Esophagus muscularis mucosa (tissue), 4 donors: ENCODE results near the gene GLT8D2. TPM values are rescaled to one million over a fixed set of nuclear protein-coding genes. Genes with fewer than 3 reads are reported as not detected.

Source experiments
- DNase-seq: peaks from one replicate; pipeline ENCODE4 v3.0.0-alpha.2; 2017; ENCODE audit errors: extremely low spot score
- H3K27ac ChIP-seq, 4 donors: fragments of 200-600 bp; sonication (generic); replicated peaks in 1 of 4; 1 replicate in 3 of 4; 2 replicates in 1 of 4; pipeline ENCODE4 v1.5.1; 2016 to 2019; ENCODE audit warnings: mild to moderate bottlenecking in 1 of 4
- H3K27me3 ChIP-seq, 4 donors: fragments of 200-600 bp; sonication (generic); one replicate each; pipeline versions ENCODE4 v1.5.1 to v1.6.0; 2016 to 2019
- H3K36me3 ChIP-seq, 4 donors: fragments of 200-600 bp; sonication (generic); one replicate each; pipeline ENCODE4 v1.5.1; 2016 to 2019
- H3K4me1 ChIP-seq, 4 donors: fragments of 200-600 bp; sonication (generic); one replicate each; pipeline ENCODE4 v1.5.1; 2016 to 2019
- H3K4me3 ChIP-seq, 4 donors: fragments of 200-600 bp; sonication (generic); 1 replicate in 2 of 4; 2 replicates in 2 of 4; pipeline ENCODE4 v1.5.1; 2016 to 2019; ENCODE audit warnings: mild to moderate bottlenecking in 4 of 4, moderate library complexity in 1 of 4
- H3K9me3 ChIP-seq, 4 donors: fragments of 200-600 bp; sonication (generic); 1 replicate in 3 of 4; 2 replicates in 1 of 4; pipeline ENCODE4 v1.5.1; 2016 to 2019
- CTCF ChIP-seq, 3 experiments: fragments of 200-600 bp in 2 of 3; fragments of 450-650 bp in 1 of 3; sonication (generic) in 2 of 3; IDR thresholded peaks; one replicate each; pipeline ENCODE4 v1.5.1; 2017 to 2019; ENCODE audit warnings: antibody characterized with exemption in 3 of 3, mild to moderate bottlenecking in 2 of 3, moderate library complexity in 1 of 3
- EP300 ChIP-seq: sonication (generic); formaldehyde crosslinking; IDR thresholded peaks from one replicate; pipeline ENCODE4 v1.6.1; 2017; ENCODE audit warnings: antibody characterized with exemption
- POLR2A ChIP-seq: fragments of 450-650 bp; IDR thresholded peaks from one replicate; pipeline ENCODE4 v1.6.1; 2017; ENCODE audit warnings: antibody characterized with exemption, moderate library complexity, mild to moderate bottlenecking, low read depth
- POLR2AphosphoS5 ChIP-seq, 2 donors: sonication (generic); formaldehyde crosslinking; IDR thresholded peaks; one replicate each; pipeline ENCODE4 v1.6.1; 2017; ENCODE audit warnings: antibody characterized with exemption in 2 of 2
- WGBS: methylation state at CpG from one replicate; pipeline ENCODE4 v1.1.5; 2018; 5-methylcytosine and 5-hydroxymethylcytosine counted together
- intact Hi-C: fragments of 100-400 bp; cut with DNase I; formaldehyde crosslinking; loops from one replicate; pipeline ENCODE4 v1.15.1; 2023
- total RNA-seq, 4 donors: library from RNA; depleted of rRNA; stranded (reverse); fragments of >200 nt; gene quantifications; one replicate each; pipeline versions ENCODE4 v1.1.0 to v1.2.1, GENCODE V29; 2016

The GLT8D2 gene
- total RNA-seq, 4 donors from 2014 or later = 7.1 to 13.6 (median 11.0) TPM

- no peaks in the 10 kb centered on the region for H3K36me3 ChIP-seq
- no peak overlapping the region for H3K4me3 ChIP-seq
- intact Hi-C loops = no loop called here
- TF ChIP-seq POLR2AphosphoS5 (IDR thresholded peaks at IDR 0.05) (no peak), EP300 (no peak), POLR2A (no peak), CTCF (IDR thresholded peaks at IDR 0.05) (no peak)
- peaks cover 19 to 21% (median 19%) of the 10 kb centered on the region in 4 donors for H3K4me1 ChIP-seq
- H3K27me3 ChIP-seq = no peaks in the 10 kb centered on the region
- H3K27ac ChIP-seq = peak overlapping the region in 2 of 4 donors; percentile 37 to 39
- no peak for DNase-seq
- no peaks in the 10 kb centered on the region for H3K9me3 ChIP-seq
- 63% methylated on average over 4 of the region's 4 CpGs for WGBS
Observed at GRCh38 chr12:104056419-104056972, 6.5 kb upstream of the GLT8D2 start.

- WGBS = 30% methylated on average over 5 of the region's 5 CpGs
- no peaks in the 10 kb centered on the region for H3K9me3 ChIP-seq
- peaks cover 19 to 23% (median 20%) of the 10 kb centered on the region in 4 donors for H3K4me1 ChIP-seq
- peak in 1 of 2 donors; percentile 41 for TF ChIP-seq POLR2AphosphoS5 (IDR thresholded peaks at IDR 0.05)
- TF ChIP-seq POLR2A = no peak
- no peaks in the 10 kb centered on the region for H3K36me3 ChIP-seq
- H3K27me3 ChIP-seq = no peaks in the 10 kb centered on the region
- no peak for DNase-seq
- H3K4me3 ChIP-seq = no peak overlapping the region
- intact Hi-C loops = no loop called here
- H3K27ac ChIP-seq = peak overlapping the region; percentile 12 to 39 (median 30)
Observed at GRCh38 chr12:104055686-104056388, 5.8 kb upstream of the GLT8D2 start.

DNA sequence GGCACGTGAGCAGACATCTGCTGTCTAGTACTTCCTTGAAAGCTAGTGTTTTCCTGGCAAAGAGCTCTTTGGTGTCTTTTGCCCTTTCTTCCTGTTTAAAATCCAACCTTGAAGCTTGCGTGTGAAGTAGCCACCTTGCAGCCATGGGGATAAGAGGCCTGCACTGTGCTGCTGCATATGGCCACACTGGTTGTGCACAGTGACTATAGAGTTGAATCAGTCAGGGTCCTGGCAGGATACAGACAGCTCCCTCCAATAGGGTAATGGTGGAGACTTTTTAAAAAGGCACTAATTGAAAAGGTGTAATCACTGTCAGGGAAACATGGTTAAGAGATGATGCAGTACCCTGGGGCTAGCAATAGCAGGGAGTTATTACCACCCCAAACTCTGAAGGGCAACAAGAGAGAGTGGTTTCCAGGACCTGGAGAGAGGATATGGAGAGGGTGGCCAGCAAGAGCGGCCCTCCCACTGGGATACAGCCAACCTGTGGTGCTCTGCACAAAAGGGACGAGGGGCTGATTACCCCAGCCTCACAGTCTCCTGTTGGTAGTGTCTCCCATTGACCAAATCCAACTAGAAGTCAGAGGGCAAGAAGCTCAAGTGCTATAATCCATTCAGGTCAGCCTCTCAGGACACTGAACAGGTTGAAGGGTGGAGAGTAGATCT is 4.8 kb upstream of the GLT8D2 start:
- Histone ChIP-seq H3K27ac (no peak overlapping the region), H3K27me3 (no peaks in the 10 kb centered on the region), H3K9me3 (no peaks in the 10 kb centered on the region), H3K4me3 (no peak overlapping the region), H3K36me3 (no peaks in the 10 kb centered on the region), H3K4me1 (peaks cover 25 to 33% (median 29%) of the 10 kb centered on the region in 4 donors)
- DNase-seq = no peak
- WGBS = 83% methylated on average over 4 of the region's 4 CpGs
- TF ChIP-seq POLR2A (no peak), POLR2AphosphoS5 (IDR thresholded peaks at IDR 0.05) (no peak), EP300 (no peak), CTCF (IDR thresholded peaks at IDR 0.05) (no peak)
- intact Hi-C loops = no loop called here

GRCh38 chr12:104050436-104050835 is 449 bp upstream of the GLT8D2 start:
- H3K4me3 ChIP-seq = peak overlapping the region; percentile 50 to 72 (median 56)
- H3K4me1 ChIP-seq = peaks cover 30 to 58% (median 51%) of the 10 kb centered on the region in 4 donors
- H3K9me3 ChIP-seq = no peaks in the 10 kb centered on the region
- H3K36me3 ChIP-seq = no peaks in the 10 kb centered on the region
- 31% methylated on average over 3 of the region's 3 CpGs for WGBS
- intact Hi-C loops = no loop called here
- DNase-seq = no peak
- peak overlapping the region; percentile 64 to 84 (median 75) for H3K27ac ChIP-seq
- H3K27me3 ChIP-seq = no peaks in the 10 kb centered on the region
- TF ChIP-seq POLR2A = no peak
- TF ChIP-seq POLR2AphosphoS5 (IDR thresholded peaks at IDR 0.05) = no peak
- no peak for TF ChIP-seq EP300
- no peak for TF ChIP-seq CTCF (IDR thresholded peaks at IDR 0.05)

- no peaks in the 10 kb centered on the region for H3K36me3 ChIP-seq
- peaks cover 29 to 64% (median 53%) of the 10 kb centered on the region in 4 donors for H3K4me1 ChIP-seq
- WGBS = 15% methylated on average over 9 of the region's 9 CpGs
- peak overlapping the region; percentile 64 to 84 (median 75) for H3K27ac ChIP-seq
- no peaks in the 10 kb centered on the region for H3K9me3 ChIP-seq
- no peak for DNase-seq
- H3K4me3 ChIP-seq = peak overlapping the region; percentile 50 to 72 (median 56)
- TF ChIP-seq POLR2A (no peak), EP300 (no peak), CTCF (IDR thresholded peaks at IDR 0.05) (no peak), POLR2AphosphoS5 (IDR thresholded peaks at IDR 0.05) (no peak)
- no peaks in the 10 kb centered on the region for H3K27me3 ChIP-seq
- intact Hi-C loops = no loop called here
Observed at GRCh38 chr12:104049278-104049902, 597 bp downstream of the GLT8D2 start.
